CD4-positive, alpha-beta memory T cell (primary cell): ENCODE data around the gene CAD. TPM values are rescaled to one million over a fixed set of nuclear protein-coding genes. Genes with fewer than 3 reads are reported as not detected.
A peak's percentile ranks its signal among the peaks of the same experiment; 100 is the strongest.
"Not testable (repeated sequence)": the region's sequence is repeated elsewhere in the genome, so short reads cannot be mapped to it uniquely, and the experiment has no call there.

Experiments
- CTCF ChIA-PET: fragments of 350-600 bp; sonication (Branson Sonifier 250); formaldehyde crosslinking; loops from one replicate; lab custom pipeline; 2021; ENCODE audit warnings: inconsistent platforms; ENCODE audit not compliant: partially characterized antibody; lab: Charles Lee
- POLR2A ChIA-PET: fragments of 350-600 bp; sonication (Branson Sonifier 250); formaldehyde crosslinking; loops from one replicate; lab custom pipeline; 2021; ENCODE audit not compliant: partially characterized antibody; lab: Charles Lee
- DNase-seq, 5 donors: peaks; one replicate each; pipeline versions ENCODE4 v3.0.0 to v3.0.0-alpha.2; 2020 to 2022; ENCODE audit warnings: mixed read lengths in 1 of 5
- H3K27ac ChIP-seq: one replicate; pipeline ENCODE4 v1.7.0; 2013; ENCODE audit warnings: low read depth, low read length
- H3K27me3 ChIP-seq: 2 replicates; pipeline ENCODE4 v1.7.0; 2013; ENCODE audit warnings: mild to moderate bottlenecking, low read length, moderate library complexity; ENCODE audit not compliant: insufficient read depth
- H3K36me3 ChIP-seq: 2 replicates; pipeline ENCODE4 v1.7.0; 2013; ENCODE audit warnings: mild to moderate bottlenecking, low read length, moderate library complexity; ENCODE audit not compliant: insufficient read depth
- H3K4me1 ChIP-seq: 2 replicates; pipeline ENCODE4 v1.7.0; 2013; ENCODE audit warnings: mild to moderate bottlenecking, low read length, moderate library complexity; ENCODE audit not compliant: insufficient read depth
- H3K4me3 ChIP-seq, 2 donors: one replicate each; pipeline ENCODE4 v1.7.0; 2013; ENCODE audit warnings: low read length in 2 of 2, mild to moderate bottlenecking in 1 of 2
- H3K9me3 ChIP-seq, 2 donors: one replicate each; pipeline ENCODE4 v1.7.0; 2013; ENCODE audit warnings: low read length in 2 of 2, control low read depth in 1 of 2; ENCODE audit not compliant: control insufficient read depth in 1 of 2
- H3K27ac Mint-ChIP-seq, 7 donors: one replicate each; pipeline ENCODE4 v1.8.0; 2020 to 2021; ENCODE audit warnings: mixed read lengths in 7 of 7, mild to moderate bottlenecking in 6 of 7, inconsistent platforms in 3 of 7, moderate library complexity in 3 of 7
- H3K27me3 Mint-ChIP-seq, 2 donors: one replicate each; pipeline ENCODE4 v1.8.0; 2020 to 2021; ENCODE audit warnings: mixed read lengths in 2 of 2
- H3K36me3 Mint-ChIP-seq, 2 donors: one replicate each; pipeline ENCODE4 v1.8.0; 2020 to 2021; ENCODE audit warnings: mixed read lengths in 2 of 2, inconsistent platforms in 1 of 2, mild to moderate bottlenecking in 1 of 2
- H3K4me1 Mint-ChIP-seq, 4 donors: one replicate each; pipeline ENCODE4 v1.8.0; 2020 to 2021; ENCODE audit warnings: mixed read lengths in 4 of 4, mild to moderate bottlenecking in 1 of 4
- H3K4me3 Mint-ChIP-seq, 8 donors: one replicate each; pipeline ENCODE4 v1.8.0; 2020 to 2021; ENCODE audit warnings: mixed read lengths in 8 of 8, mild to moderate bottlenecking in 7 of 8, moderate library complexity in 6 of 8, inconsistent platforms in 3 of 8
- H3K9me3 Mint-ChIP-seq, 8 donors: one replicate each; pipeline ENCODE4 v1.8.0; 2020 to 2021; ENCODE audit warnings: mixed read lengths in 8 of 8, mild to moderate bottlenecking in 5 of 8, inconsistent platforms in 3 of 8, moderate library complexity in 1 of 8
- intact Hi-C: fragments of 100-400 bp; cut with micrococcal nuclease; formaldehyde crosslinking; loops from one replicate; pipeline ENCODE4 v1.15.1; 2023
- polyA plus RNA-seq, 2 donors: library from polyadenylated mRNA; unstranded; fragments of 300-500 nt; fragmentation: Illumina TruSeq; gene quantifications; one replicate each; pipeline ENCODE4 v1.2.3, GENCODE V29; 2021
- total RNA-seq, 2 experiments: library from RNA; stranded (reverse); gene quantifications; one replicate each; pipeline ENCODE4 v1.2.3, GENCODE V29; 2021

Gene CAD
- total and polyA plus RNA-seq, 4 experiments from 2014 or later: 11.3 to 49.3 (median 35.9) TPM

GRCh38 chr2:27265536-27265870, 48.3 kb downstream of the CAD start:
- intact Hi-C loops: loop anchor here (1.0 kb wide), 1 partner anchor 15 kb away; no protein-coding TSS in a partner anchor
- Mint-ChIP-seq H3K27ac (no peak overlapping the region), H3K4me1 (peaks cover 23 to 35% (median 25%) of the 10 kb centered on the region in 4 donors), H3K9me3 (peaks cover 0 to 4% (median 0%) of the 10 kb centered on the region in 8 donors), H3K27me3 (peaks cover 32 to 33% of the 10 kb centered on the region in 2 donors), H3K36me3 (peaks cover 0 to 3% of the 10 kb centered on the region in 2 donors), H3K4me3 (peak overlapping the region in 7 of 8 donors; percentile 57 to 72 (median 66))
- DNase-seq: no peak
- Histone ChIP-seq H3K27ac (no peak overlapping the region), H3K4me3 (no peak overlapping the region), H3K36me3 (no peaks in the 10 kb centered on the region), H3K27me3 (peaks cover 26% of the 10 kb centered on the region), H3K9me3 (no peaks in the 10 kb centered on the region), H3K4me1 (peaks cover 23% of the 10 kb centered on the region)
- POLR2A ChIA-PET: interaction anchor here (1.1 to 2.0 kb wide), 3 partner anchors 14 to 304 kb away, joined by 4 read pairs; no protein-coding TSS in a partner anchor
- CTCF ChIA-PET: interaction anchor here (0.7 to 5.6 kb wide), 10 partner anchors 10 to 303 kb away, joined by 3 to 43 read pairs (median 4); partner anchors contain the start of gene TRIM54

GRCh38 chr2:27268296-27268695, 51.1 kb downstream of the CAD start:
- H3K27ac Mint-ChIP-seq, H3K27me3 ChIP-seq, H3K4me3 Mint-ChIP-seq, H3K27ac ChIP-seq, H3K9me3 Mint-ChIP-seq, H3K36me3 ChIP-seq, POLR2A ChIA-PET, H3K36me3 Mint-ChIP-seq, CTCF ChIA-PET, DNase-seq, H3K9me3 ChIP-seq, H3K4me3 ChIP-seq, intact Hi-C loops: not testable (repeated sequence)
- Mint-ChIP-seq H3K27me3 (peaks cover 17 to 20% of the 10 kb centered on the region in 2 donors), H3K4me1 (peaks cover 14 to 18% (median 15%) of the 10 kb centered on the region in 4 donors)
- H3K4me1 ChIP-seq: peaks cover 14% of the 10 kb centered on the region

GRCh38 chr2:27270131-27270530, 53.0 kb downstream of the CAD start:
- Histone ChIP-seq H3K4me3 (no peak overlapping the region), H3K4me1 (no peaks in the 10 kb centered on the region), H3K27me3 (no peaks in the 10 kb centered on the region), H3K27ac (no peak overlapping the region), H3K36me3 (no peaks in the 10 kb centered on the region), H3K9me3 (no peaks in the 10 kb centered on the region)
- intact Hi-C loops: no loop called here
- Mint-ChIP-seq H3K27me3 (peaks cover 10 to 11% of the 10 kb centered on the region in 2 donors), H3K36me3 (no peaks in the 10 kb centered on the region), H3K4me3 (no peak overlapping the region), H3K4me1 (peaks cover 4 to 5% (median 4%) of the 10 kb centered on the region in 4 donors), H3K9me3 (peaks cover 0 to 2% (median 0%) of the 10 kb centered on the region in 8 donors), H3K27ac (no peak overlapping the region)
- ChIA-PET CTCF (interaction anchor here (2.6 kb wide), 1 partner anchor 10 kb away, joined by 22 read pairs; no protein-coding TSS in a partner anchor), POLR2A (no interaction called here)
- DNase-seq: no peak

GRCh38 chr2:27270670-27271069, 53.5 kb downstream of the CAD start:
- Mint-ChIP-seq H3K27me3 (peaks cover 6 to 7% of the 10 kb centered on the region in 2 donors), H3K36me3 (no peaks in the 10 kb centered on the region), H3K9me3 (peaks cover 0 to 2% (median 0%) of the 10 kb centered on the region in 8 donors), H3K4me3 (no peak overlapping the region), H3K4me1 (peaks cover 0 to under 1% (median under 1%) of the 10 kb centered on the region in 4 donors), H3K27ac (no peak overlapping the region)
- CTCF ChIA-PET: interaction anchor here (2.6 kb wide), 1 partner anchor 10 kb away, joined by 22 read pairs; no protein-coding TSS in a partner anchor
- no peak for DNase-seq
- no peak overlapping the region for H3K4me3 ChIP-seq
- no peaks in the 10 kb centered on the region for H3K9me3 ChIP-seq
- H3K27me3 ChIP-seq: no peaks in the 10 kb centered on the region
- no peaks in the 10 kb centered on the region for H3K4me1 ChIP-seq
- POLR2A ChIA-PET: no interaction called here
- no peak overlapping the region for H3K27ac ChIP-seq
- intact Hi-C loops: no loop called here
- H3K36me3 ChIP-seq: no peaks in the 10 kb centered on the region

- Mint-ChIP-seq H3K27ac (no peak overlapping the region), H3K27me3 (peaks cover 5 to 6% of the 10 kb centered on the region in 2 donors), H3K36me3 (no peaks in the 10 kb centered on the region), H3K4me3 (no peak overlapping the region), H3K9me3 (peaks cover 0 to 2% (median 0%) of the 10 kb centered on the region in 8 donors), H3K4me1 (no peaks in the 10 kb centered on the region)
- DNase-seq: no peak
- ChIA-PET POLR2A (no interaction called here), CTCF (interaction anchor here (0.7 to 2.6 kb wide), 4 partner anchors 8 to 34 kb away, joined by 4 to 22 read pairs (median 7); partner anchors contain the start of gene TRIM54)
- Histone ChIP-seq H3K4me1 (no peaks in the 10 kb centered on the region), H3K9me3 (no peaks in the 10 kb centered on the region), H3K4me3 (no peak overlapping the region), H3K27ac (no peak overlapping the region), H3K36me3 (no peaks in the 10 kb centered on the region), H3K27me3 (no peaks in the 10 kb centered on the region)
- intact Hi-C loops: no loop called here
Measured at GRCh38 chr2:27271631-27272340, 54.6 kb downstream of the CAD start.

- H3K9me3 ChIP-seq, POLR2A ChIA-PET, H3K4me1 ChIP-seq, H3K4me3 Mint-ChIP-seq, H3K27ac ChIP-seq, H3K36me3 ChIP-seq, DNase-seq, H3K4me1 Mint-ChIP-seq, H3K9me3 Mint-ChIP-seq, intact Hi-C loops, H3K4me3 ChIP-seq, H3K27me3 ChIP-seq, H3K27ac Mint-ChIP-seq, H3K36me3 Mint-ChIP-seq: not testable (repeated sequence)
- peaks cover 9 to 11% of the 10 kb centered on the region in 2 donors for H3K27me3 Mint-ChIP-seq
- CTCF ChIA-PET: interaction anchor here (0.7 to 2.1 kb wide), 4 partner anchors 9 to 311 kb away, joined by 4 to 7 read pairs (median 6); partner anchors contain the start of gene TRIM54
Measured at GRCh38 chr2:27272537-27273522, 55.7 kb downstream of the CAD start.
